ENCODE data around the gene PHYKPL.
"Not testable (repeated sequence)": the region's sequence is repeated elsewhere in the genome, so short reads cannot be mapped to it uniquely, and the experiment has no call there.

The PHYKPL gene

DNA sequence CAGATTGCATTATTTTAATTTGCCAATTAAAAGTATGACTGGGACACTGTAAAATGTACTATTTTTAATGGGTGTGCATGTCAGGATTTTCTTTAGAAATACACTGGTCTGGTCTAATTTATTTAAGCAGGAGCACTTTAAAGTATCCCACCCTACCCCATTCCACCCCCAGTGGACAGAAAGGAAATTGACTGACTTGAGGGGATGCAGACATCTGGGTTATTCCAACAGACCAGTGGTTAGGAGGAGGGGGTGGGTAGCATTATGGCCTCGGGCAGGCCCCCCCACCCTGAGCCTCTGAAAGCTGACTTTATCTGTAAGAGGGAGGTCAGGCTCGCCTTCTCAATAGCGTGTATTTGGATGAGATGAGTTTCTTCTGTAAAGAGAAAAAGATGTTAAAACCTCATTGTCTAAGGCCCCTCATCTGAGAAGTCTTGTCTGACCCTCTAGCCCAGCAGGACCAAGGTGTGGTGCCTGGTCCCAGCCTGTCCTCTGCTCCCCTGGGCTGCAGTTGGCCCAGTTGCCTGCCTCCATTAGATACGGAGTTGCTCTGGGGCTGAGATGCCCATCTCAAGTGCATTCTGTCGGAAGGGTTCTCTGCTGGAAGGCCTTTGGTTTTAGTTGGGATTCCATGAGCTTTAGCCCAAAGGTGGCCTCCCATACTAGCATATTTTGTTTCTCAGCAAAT is 23.9 kb downstream of the PHYKPL start:
- no peak for FAIRE-seq
- DNase-seq (ENCODE audit: low spot score) = no peak

DNA sequence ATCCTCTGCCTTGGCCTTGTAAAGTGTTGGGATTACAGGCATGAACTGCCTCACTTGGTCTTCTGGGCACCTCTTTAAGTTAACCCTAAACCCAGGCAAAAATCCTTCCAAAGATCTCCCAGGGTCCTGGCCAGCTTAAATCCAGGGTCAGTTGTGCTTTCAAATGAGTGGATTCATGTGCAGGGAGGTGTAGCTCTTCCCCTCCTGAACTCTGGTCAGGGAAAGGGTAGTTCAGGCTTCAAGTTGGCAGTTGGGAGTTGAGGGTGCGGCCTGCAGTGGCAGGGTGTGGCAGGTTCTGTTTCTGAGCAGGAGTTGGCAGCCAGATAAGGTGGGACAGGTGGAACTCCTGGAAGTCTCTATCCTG is 24.7 kb downstream of the PHYKPL start:
- DNase-seq (ENCODE audit: low spot score) = no peak
- no peak for FAIRE-seq

DNA sequence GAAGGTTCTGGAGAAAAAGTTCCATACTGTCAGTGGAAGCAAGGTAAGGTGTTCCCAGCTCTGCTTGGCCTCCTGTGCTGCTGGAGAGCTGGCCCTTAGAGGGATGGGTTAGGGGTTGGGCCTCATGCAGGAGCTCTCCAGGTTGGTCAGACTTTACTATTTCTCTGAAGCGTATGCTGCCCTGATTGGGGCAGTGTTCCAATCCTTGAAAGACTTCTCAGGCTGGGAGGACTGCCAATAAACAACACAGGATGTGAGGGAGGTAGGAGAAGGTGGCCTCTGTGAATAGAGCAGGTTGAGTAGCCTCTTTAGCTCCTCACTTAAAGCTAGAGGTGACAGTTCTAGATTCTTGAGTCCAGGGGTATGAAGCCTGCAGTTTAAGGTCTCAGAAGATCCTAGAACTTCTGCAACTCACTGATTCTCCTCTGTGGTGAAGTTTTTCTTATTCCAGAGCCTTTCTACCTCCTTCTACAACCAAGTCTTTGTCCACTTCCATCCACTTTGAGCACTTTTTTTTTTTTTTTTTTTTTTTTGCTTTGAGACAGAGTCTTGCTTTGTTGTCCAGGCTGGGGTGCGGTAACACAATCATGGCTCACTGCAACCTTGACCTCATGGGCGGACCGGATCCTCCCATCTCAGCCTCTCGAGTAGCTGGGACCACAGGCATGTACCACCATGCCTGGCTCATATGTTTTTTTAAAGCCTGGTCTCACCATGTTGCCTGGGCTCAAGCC is 25.3 kb downstream of the PHYKPL start:
- DNase-seq (ENCODE audit: low spot score) (peak; percentile 27), FAIRE-seq (no peak)

DNA sequence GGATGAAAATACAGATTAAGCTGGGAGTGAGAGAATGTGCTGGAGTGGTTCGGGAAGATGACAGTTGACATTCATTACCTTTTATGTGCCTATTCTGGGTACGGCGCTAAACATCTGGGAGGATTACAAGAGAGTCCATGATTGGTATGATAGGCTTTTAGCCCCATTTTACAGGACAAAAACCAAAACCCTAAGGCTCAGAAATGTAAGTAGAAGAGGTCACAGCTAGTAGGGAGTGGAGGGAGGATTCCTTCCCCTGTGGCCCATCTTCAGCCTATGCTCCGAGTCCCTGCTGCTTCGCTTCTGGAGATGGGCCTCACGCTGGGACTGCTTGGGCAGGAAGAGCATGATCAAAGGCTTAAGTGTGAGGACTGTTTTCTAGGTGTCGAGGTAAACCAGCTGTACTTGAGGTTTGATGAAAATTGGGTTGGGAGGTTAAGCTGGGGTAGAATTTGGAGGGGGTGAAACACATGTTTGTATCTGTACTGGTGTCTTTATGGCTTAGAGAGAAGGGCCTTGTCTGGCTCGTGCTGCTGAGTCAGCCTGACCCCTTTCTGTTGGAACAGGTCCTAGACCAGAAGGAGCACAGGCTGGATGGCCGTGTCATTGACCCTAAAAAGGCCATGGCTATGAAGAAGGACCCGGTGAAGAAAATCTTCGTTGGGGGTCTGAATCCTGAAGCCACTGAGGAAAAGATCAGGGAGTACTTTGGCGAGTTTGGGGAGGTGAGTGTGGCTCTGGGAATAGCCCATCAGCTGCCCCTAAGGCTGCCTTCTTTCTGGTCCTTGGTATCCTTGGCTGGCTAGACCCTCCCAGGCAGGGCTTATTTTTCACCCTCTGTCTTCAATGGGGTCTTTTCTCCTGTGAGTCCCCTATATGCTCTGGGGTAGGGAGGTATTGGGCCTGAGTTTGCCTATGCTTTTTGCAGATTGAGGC is 26.2 kb downstream of the PHYKPL start:
- FAIRE-seq (no peak), DNase-seq (ENCODE audit: low spot score) (no peak)

GRCh38 chr5:178205749-178206047 is 26.9 kb downstream of the PHYKPL start:
- FAIRE-seq = no peak

DNA sequence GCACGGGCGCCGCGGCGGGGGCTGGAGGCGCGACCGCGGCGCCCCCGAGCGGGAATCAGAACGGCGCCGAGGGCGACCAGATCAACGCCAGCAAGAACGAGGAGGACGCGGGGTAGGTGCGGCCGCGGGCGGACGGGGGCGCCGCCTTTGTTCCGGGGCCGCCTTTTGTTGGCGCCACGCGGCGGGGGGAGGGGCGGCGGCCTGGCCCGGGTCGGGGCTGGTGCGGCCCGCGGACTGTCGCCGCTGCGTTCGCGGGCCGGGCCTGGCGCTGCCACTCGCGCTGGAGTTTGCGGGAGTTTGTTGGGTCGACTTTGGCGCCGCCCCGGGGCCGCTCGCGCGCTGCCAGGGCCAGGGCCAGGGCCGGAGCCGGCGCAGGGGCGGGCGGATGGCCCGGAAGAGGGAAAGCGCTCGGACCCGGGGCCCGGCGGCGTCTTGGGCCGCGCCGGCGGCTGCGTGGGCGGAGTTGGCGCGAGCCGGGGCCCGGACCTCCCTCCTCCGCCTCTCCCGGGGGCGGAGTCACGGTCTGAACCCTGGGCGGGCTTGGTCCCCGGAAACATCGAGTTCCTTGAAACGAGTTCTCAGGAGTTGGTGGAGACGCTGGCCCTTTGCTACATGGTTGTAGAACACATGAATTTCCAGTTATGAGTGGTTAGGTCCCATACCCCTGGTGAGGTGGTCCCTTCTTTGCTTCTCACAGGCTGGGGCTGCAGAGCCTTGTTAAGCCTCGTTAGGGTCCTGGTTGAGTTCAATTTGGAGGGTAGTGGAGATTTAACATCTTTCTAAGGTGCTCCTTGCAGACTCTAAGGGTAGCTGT is 27.5 kb downstream of the PHYKPL start:
- DNase-seq (ENCODE audit: low spot score) (peak; percentile 91), FAIRE-seq (no peak)

More at GRCh38 chr5:178205749-178206047, 26.9 kb downstream of the PHYKPL start:
- DNase-seq (ENCODE audit: low spot score) = no peak

DNA sequence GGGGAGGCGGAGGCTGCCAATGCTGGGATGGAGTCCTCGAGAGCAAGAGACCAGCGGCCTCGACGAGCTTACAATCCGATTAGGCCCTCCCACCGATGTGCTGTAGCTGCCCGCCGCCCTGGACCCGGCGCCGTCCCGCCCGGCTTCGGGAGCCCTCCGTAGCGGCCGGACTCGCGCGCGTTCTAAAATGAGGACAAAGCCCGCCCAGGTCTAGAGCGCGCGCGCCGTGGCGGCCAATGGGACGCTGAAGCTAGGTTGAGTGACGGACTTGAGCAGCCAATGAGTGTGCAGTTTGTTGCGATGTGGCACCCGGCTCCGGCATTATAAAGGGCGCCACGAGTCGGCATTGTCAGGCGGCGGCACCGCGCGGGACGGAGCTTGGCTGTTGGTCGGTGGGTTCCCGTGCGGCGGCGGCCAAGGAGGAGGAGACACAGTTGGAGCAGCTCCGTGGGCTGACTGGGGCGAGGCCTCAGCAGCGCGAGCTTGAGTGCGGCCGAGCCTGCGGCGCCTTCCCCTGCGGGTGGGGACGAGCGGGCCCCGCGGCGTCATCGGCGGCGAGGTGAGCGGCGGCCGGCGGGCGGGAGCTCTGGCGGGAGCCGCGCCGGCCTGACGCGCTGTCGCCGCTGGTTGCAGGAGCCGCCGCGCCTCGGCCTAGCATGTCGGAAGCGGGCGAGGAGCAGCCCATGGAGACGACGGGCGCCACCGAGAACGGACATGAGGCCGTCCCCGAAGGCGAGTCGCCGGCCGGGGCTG is 28.2 kb downstream of the PHYKPL start, which contains the start of gene HNRNPAB:
HNRNPAB (plus strand) TSS at position 352 of the 753 bp plus-strand sequence; CDS start at position 657, 305 bp downstream.
- DNase-seq (ENCODE audit: low spot score) (peak; percentile 97), FAIRE-seq (peak; percentile 89)

- DNase-seq (ENCODE audit: low spot score) (no peak), FAIRE-seq (no peak)
Measured at GRCh38 chr5:178203670-178204181, 28.9 kb downstream of the PHYKPL start.

GRCh38 chr5:178202541-178202940 is 30.1 kb downstream of the PHYKPL start:
- no peak for FAIRE-seq

DNA sequence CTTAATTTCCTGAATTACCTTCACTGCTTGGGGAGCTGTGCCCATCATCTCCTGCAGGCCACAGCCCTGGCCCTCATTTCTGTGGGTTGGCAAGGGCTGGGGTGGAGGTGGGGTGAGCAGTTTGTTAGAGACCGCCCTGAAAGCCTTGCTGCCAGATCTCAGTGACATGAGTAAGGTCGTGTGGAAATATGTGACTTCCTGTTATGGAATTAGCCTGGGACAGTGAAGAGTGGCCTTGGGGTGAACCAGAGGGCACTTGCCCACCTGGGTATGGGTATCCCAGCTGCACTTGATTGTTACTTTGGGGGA is 30.7 kb downstream of the PHYKPL start:
- DNase-seq (ENCODE audit: low spot score) (no peak), FAIRE-seq (no peak)

More at GRCh38 chr5:178202541-178202940, 30.1 kb downstream of the PHYKPL start:
- DNase-seq (ENCODE audit: low spot score) = no peak

DNA sequence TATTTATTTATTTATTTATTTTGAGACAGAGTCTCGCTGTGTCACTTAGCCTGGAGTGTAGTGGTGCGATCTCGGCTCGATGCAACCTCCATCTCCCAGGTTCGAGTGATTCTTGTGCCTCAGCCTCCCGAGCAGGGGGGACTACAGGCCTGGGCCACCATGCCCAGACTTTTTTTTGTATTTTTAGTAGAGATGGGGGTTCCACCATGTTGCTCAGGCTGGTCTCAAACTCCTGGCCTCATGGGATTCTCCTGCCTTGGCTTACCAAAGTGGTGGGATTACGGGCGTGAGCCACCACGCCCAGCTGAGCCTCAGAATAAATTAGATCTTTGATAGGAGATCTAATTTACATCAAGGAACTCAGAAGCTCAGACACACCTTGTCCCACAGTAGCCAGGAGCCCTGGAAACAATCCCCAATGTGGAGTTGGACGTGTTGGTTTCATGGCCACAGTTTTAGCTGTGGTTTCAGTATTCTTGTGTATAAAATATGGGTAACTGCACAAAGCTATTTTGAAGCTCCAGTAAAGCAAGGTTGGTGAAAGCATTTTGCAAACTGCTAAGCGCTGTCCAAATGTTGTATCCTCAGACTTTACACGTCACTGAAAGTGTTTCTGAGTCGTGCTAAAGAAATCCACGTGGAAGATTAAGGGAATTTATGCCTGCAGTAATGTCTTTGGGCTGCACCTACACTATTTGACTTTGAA is 31.2 kb downstream of the PHYKPL start:
- DNase-seq (ENCODE audit: low spot score) (no peak), FAIRE-seq (no peak)

GRCh38 chr5:178199581-178200434 is 32.8 kb downstream of the PHYKPL start:
- FAIRE-seq (no peak), DNase-seq (ENCODE audit: low spot score) (no peak)

DNA sequence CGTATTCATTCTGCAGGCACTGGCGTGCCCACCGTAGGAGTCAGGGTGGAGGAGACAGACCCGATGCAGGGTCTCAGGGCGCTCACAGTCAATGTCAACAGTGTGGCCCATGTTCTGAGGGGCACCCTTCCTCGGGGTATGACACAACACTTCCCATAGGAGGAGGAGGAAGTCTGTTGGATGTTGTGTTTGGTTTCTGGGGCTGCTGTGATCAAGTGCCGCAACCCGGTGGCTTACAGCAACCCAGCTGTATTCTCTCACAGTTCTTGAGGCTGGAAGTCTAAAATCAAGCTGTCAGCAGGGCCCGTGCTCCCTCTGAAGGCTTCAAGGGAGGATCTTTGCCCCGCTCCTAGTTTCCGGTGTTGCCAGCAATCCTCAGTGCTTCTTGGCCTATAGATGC is 33.9 kb downstream of the PHYKPL start:
- no peak for FAIRE-seq
- DNase-seq (ENCODE audit: low spot score) = no peak

- DNase-seq (ENCODE audit: low spot score); FAIRE-seq: not testable (repeated sequence)
Measured at GRCh38 chr5:178198151-178198550, 34.5 kb downstream of the PHYKPL start.

- DNase-seq (ENCODE audit: low spot score) (no peak), FAIRE-seq (no peak)
Measured at GRCh38 chr5:178196986-178197385, 35.6 kb downstream of the PHYKPL start.

GRCh38 chr5:178196281-178196812 is 36.3 kb downstream of the PHYKPL start:
- no peak for DNase-seq (ENCODE audit: low spot score)
- no peak for FAIRE-seq

DNA sequence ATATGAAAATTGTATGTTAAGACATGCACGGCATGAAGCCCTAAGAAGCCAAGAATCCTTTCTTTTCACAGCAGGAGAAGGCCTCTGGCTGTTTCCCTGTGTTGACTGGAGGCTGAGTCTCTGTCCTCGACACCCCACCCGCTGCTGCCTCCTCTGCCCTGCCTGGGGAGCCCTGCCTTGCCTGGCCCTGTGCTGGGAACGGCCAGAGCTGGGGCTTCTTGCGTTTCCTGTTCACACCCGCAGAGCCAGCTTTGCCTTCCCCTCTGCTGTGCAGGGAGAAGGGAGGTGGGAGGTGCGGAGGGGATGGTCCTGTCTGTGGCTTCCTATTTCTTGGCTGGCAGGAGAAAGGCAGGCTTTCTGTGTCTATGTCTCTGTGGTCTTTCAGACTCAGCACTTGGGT is 38.6 kb downstream of the PHYKPL start:
- DNase-seq (ENCODE audit: low spot score) = no peak

DNA sequence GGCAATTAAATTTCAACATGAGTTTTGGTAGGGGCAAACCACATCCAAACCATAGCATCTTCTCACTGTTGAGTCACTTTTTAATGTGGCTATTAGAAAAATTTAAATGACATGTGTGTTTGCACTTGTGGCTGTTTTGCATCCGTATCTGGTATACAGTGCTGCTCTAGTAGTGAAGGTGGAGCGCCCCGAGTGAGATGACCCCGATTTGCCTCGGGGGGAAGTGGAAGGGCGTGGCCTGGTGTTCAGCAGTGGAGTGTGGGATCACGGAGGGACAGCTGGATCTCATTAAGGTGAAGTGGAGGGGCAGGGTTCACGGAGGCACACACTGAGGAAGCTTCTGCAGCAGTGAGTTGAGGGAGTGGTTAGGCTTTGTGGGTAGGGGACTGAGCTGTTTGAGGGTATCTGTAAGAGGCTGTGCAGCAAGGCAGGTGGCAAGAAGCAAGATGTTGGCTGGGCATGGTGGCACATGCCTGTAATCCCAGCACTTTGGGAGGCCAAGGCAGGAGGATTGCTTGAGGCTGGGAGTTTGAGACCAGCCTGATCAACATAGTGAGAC is 39.3 kb downstream of the PHYKPL start:
- DNase-seq (ENCODE audit: low spot score) = no peak
- no peak for FAIRE-seq

More for the DNA sequence above, 38.6 kb downstream of the PHYKPL start:
- no peak for FAIRE-seq
